Esophagus muscularis mucosa (tissue), 4 donors: ENCODE data around the gene EBF4.

Experiments
- EP300 ChIP-seq: sonication (generic); formaldehyde crosslinking; IDR thresholded peaks from one replicate; pipeline ENCODE4 v1.6.1; 2017; ENCODE audit warnings: antibody characterized with exemption
- POLR2A ChIP-seq: fragments of 450-650 bp; IDR thresholded peaks from one replicate; pipeline ENCODE4 v1.6.1; 2017; ENCODE audit warnings: antibody characterized with exemption, moderate library complexity, mild to moderate bottlenecking, low read depth
- TF ChIP-seq, protein P1 (sequence below), 3 experiments: fragments of 200-600 bp in 2 of 3; fragments of 450-650 bp in 1 of 3; sonication (generic) in 2 of 3; IDR thresholded peaks; one replicate each; pipeline ENCODE4 v1.5.1; 2017 to 2019; ENCODE audit warnings: antibody characterized with exemption in 3 of 3, mild to moderate bottlenecking in 2 of 3, moderate library complexity in 1 of 3

DNA sequence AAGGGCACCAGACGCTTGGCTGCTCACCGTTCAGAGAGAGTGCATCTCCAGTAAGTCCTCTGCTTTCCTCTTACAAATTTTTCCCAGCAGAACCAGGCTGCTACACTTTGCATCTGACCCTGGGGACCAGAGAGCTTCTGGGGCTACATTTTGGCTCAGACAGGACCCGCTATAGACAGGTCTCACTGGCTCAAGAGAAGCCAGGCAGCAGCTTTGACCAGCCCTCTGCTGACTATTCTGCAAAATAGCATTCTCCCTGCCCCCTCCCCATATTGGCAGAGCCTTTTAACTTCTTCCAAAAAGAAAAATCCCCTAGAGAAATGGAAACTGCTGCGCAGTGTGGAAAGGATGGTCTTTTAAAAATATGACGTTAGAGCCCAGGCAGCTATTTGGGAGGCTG, 70.6 kb downstream of the EBF4 start:
- TF ChIP-seq POLR2A = no peak
- TF ChIP-seq, protein P1, sequence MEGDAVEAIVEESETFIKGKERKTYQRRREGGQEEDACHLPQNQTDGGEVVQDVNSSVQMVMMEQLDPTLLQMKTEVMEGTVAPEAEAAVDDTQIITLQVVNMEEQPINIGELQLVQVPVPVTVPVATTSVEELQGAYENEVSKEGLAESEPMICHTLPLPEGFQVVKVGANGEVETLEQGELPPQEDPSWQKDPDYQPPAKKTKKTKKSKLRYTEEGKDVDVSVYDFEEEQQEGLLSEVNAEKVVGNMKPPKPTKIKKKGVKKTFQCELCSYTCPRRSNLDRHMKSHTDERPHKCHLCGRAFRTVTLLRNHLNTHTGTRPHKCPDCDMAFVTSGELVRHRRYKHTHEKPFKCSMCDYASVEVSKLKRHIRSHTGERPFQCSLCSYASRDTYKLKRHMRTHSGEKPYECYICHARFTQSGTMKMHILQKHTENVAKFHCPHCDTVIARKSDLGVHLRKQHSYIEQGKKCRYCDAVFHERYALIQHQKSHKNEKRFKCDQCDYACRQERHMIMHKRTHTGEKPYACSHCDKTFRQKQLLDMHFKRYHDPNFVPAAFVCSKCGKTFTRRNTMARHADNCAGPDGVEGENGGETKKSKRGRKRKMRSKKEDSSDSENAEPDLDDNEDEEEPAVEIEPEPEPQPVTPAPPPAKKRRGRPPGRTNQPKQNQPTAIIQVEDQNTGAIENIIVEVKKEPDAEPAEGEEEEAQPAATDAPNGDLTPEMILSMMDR (IDR thresholded peaks at IDR 0.05) = no peak
- no peak for TF ChIP-seq EP300
